KMS-11 (cell line): ENCODE results near the gene SPEG.

Source experiments
- H2AFZ ChIP-seq: fragments of 200-600 bp; sonication (generic); 2 replicates; pipeline ENCODE4 v1.6.1; 2016; ENCODE audit warnings: antibody characterized with exemption, mixed run types, low read depth
- H3K27ac ChIP-seq: fragments of 200-600 bp; sonication (generic); 2 replicates; pipeline ENCODE4 v1.6.1; 2016; ENCODE audit warnings: mild to moderate bottlenecking, mixed run types
- H3K27me3 ChIP-seq: fragments of 200-600 bp; sonication (generic); 2 replicates; pipeline ENCODE4 v1.6.1; 2017; ENCODE audit warnings: mild to moderate bottlenecking, low read depth, mixed run types, moderate library complexity; ENCODE audit not compliant: insufficient read depth
- H3K36me3 ChIP-seq: fragments of 200-600 bp; sonication (generic); 2 replicates; pipeline ENCODE4 v1.6.1; 2017; ENCODE audit warnings: mild to moderate bottlenecking, mixed run types; ENCODE audit not compliant: insufficient read depth
- H3K4me1 ChIP-seq: fragments of 200-600 bp; sonication (generic); 2 replicates; pipeline ENCODE4 v1.6.1; 2016; ENCODE audit warnings: mild to moderate bottlenecking, low read depth, mixed run types; ENCODE audit not compliant: poor library complexity, severe bottlenecking
- H3K4me2 ChIP-seq: fragments of 200-600 bp; sonication (generic); 2 replicates; pipeline ENCODE4 v1.7.0; 2016; ENCODE audit warnings: mild to moderate bottlenecking, mixed run types
- H3K4me3 ChIP-seq: fragments of 200-600 bp; sonication (generic); IDR thresholded peaks from 2 replicates; pipeline ENCODE4 v1.6.1; 2017; ENCODE audit warnings: low read depth, low read length, mixed read lengths; ENCODE audit not compliant: insufficient read depth
- H3K79me2 ChIP-seq: fragments of 200-600 bp; sonication (generic); 2 replicates; pipeline ENCODE4 v1.6.1; 2016; ENCODE audit warnings: low read depth, mixed run types; ENCODE audit not compliant: insufficient read depth
- H3K9ac ChIP-seq: fragments of 200-600 bp; sonication (generic); 2 replicates; pipeline ENCODE4 v1.6.1; 2016; ENCODE audit warnings: mild to moderate bottlenecking, mixed run types
- H4K20me1 ChIP-seq: fragments of 200-600 bp; sonication (generic); 2 replicates; pipeline ENCODE4 v1.6.1; 2016; ENCODE audit warnings: mild to moderate bottlenecking, mixed run types; ENCODE audit not compliant: insufficient read depth
- TF ChIP-seq, protein P1 (sequence below): fragments of 200-600 bp; sonication (generic); conservative IDR thresholded peaks from 2 replicates; pipeline ENCODE4 v1.6.1; 2017; ENCODE audit warnings: low read depth, mild to moderate bottlenecking, antibody characterized with exemption, low read length, moderate library complexity, mixed read lengths

SPEG gene

DNA sequence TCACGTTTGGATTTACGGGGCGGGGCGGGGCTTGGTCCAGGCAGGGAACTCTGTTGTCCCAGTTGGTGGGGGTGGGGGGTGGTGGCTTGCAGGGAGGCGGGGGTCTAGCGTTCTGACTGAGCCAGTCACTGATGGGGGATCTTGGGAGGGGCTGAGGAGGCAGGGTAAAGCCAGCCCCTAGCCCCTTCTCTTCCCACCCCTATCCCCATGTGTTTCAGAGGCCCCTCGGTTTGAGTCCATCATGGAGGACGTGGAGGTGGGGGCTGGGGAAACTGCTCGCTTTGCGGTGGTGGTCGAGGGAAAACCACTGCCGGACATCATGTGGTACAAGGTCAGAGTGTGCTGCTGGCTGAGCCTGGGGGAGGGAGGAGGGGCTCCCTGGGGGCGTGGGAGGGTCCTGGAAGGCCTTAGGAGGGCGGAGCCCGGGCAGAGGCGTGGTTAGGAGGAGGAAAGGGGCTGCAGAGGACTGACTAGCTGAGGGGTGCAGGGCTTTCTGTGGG, 42.1 kb downstream of the SPEG start:
- H3K36me3 ChIP-seq: no peaks in the 10 kb centered on the region
- no peak overlapping the region for H3K9ac ChIP-seq
- TF ChIP-seq, protein P1, sequence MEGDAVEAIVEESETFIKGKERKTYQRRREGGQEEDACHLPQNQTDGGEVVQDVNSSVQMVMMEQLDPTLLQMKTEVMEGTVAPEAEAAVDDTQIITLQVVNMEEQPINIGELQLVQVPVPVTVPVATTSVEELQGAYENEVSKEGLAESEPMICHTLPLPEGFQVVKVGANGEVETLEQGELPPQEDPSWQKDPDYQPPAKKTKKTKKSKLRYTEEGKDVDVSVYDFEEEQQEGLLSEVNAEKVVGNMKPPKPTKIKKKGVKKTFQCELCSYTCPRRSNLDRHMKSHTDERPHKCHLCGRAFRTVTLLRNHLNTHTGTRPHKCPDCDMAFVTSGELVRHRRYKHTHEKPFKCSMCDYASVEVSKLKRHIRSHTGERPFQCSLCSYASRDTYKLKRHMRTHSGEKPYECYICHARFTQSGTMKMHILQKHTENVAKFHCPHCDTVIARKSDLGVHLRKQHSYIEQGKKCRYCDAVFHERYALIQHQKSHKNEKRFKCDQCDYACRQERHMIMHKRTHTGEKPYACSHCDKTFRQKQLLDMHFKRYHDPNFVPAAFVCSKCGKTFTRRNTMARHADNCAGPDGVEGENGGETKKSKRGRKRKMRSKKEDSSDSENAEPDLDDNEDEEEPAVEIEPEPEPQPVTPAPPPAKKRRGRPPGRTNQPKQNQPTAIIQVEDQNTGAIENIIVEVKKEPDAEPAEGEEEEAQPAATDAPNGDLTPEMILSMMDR: no peak
- no peaks in the 10 kb centered on the region for H3K79me2 ChIP-seq
- H2AFZ ChIP-seq: no peak overlapping the region; the same call in 1 of the 2 replicates
- H3K27me3 ChIP-seq: peaks cover 55% of the 10 kb centered on the region
- H4K20me1 ChIP-seq: no peaks in the 10 kb centered on the region
- H3K27ac ChIP-seq: no peak overlapping the region
- no peak overlapping the region for H3K4me3 ChIP-seq
- H3K4me2 ChIP-seq: no peak overlapping the region
- H3K4me1 ChIP-seq: no peaks in the 10 kb centered on the region

DNA sequence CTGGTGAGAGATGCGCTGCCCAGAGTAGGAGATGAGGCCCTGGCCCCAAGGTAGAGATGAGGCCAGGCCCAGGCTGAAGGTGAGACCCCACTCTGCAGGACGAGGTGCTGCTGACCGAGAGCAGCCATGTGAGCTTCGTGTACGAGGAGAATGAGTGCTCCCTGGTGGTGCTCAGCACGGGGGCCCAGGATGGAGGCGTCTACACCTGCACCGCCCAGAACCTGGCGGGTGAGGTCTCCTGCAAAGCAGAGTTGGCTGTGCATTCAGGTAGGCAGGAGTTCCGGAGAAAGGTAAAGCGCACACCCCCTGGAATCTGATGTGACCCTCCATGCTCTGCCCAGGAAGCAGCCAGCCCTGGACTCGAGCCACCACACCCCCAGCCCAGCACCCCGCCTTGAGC, 42.5 kb downstream of the SPEG start:
- TF ChIP-seq, protein P1: no peak
- H3K4me2 ChIP-seq: no peak overlapping the region
- H3K4me1 ChIP-seq: no peaks in the 10 kb centered on the region
- H4K20me1 ChIP-seq: no peaks in the 10 kb centered on the region
- no peaks in the 10 kb centered on the region for H3K79me2 ChIP-seq
- no peak overlapping the region for H2AFZ ChIP-seq
- no peaks in the 10 kb centered on the region for H3K36me3 ChIP-seq
- no peak overlapping the region for H3K27ac ChIP-seq
- H3K9ac ChIP-seq: no peak overlapping the region
- H3K27me3 ChIP-seq: peaks cover 58% of the 10 kb centered on the region
- no peak overlapping the region for H3K4me3 ChIP-seq

DNA sequence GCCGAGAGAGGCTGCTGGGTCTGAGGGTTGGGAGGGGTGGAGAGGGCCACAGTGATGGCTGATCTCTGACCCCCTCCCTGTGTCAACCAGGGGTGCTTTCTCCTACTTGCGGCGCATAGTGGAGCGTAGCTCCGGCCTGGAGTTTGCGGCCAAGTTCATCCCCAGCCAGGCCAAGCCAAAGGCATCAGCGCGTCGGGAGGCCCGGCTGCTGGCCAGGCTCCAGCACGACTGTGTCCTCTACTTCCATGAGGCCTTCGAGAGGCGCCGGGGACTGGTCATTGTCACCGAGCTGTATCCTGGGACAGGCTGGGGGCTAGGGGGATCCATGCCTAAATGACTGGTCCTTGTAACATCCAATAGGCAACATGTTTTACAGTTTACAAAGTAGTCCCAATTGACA, 43.2 kb downstream of the SPEG start:
- H3K4me3 ChIP-seq: no peak overlapping the region
- H3K4me1 ChIP-seq: no peaks in the 10 kb centered on the region
- no peak overlapping the region for H3K27ac ChIP-seq
- no peaks in the 10 kb centered on the region for H3K36me3 ChIP-seq
- H2AFZ ChIP-seq: no peak overlapping the region
- H3K9ac ChIP-seq: no peak overlapping the region
- TF ChIP-seq, protein P1: no peak
- H3K4me2 ChIP-seq: no peak overlapping the region
- H3K27me3 ChIP-seq: peaks cover 60% of the 10 kb centered on the region
- no peaks in the 10 kb centered on the region for H3K79me2 ChIP-seq
- H4K20me1 ChIP-seq: no peaks in the 10 kb centered on the region

DNA sequence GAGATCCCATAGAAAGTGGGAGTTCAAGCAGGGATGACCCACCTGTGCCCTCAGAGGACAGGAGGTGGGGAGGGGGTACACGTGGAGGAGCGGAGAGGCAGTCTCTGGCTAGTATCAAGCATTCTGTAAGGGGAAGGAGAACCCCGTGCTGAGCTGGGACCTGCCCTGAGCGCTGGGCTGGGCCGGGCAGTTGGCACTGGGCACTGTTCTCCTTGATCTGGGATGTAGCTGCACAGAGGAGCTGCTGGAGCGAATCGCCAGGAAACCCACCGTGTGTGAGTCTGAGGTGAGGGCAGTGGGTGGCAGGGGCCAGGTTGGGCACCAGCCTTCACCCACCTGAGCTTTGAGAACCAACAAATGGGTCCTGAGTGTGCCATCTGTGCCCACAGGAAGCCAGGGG, 44.3 kb downstream of the SPEG start:
- Histone ChIP-seq H3K27me3 (peaks cover 65% of the 10 kb centered on the region), H4K20me1 (no peaks in the 10 kb centered on the region), H3K27ac (no peak overlapping the region), H3K79me2 (no peaks in the 10 kb centered on the region), H3K4me2 (no peak overlapping the region), H3K4me1 (no peaks in the 10 kb centered on the region), H2AFZ (no peak overlapping the region), H3K4me3 (no peak overlapping the region), H3K9ac (no peak overlapping the region), H3K36me3 (no peaks in the 10 kb centered on the region)
- TF ChIP-seq, protein P1: no peak
